Measurements from ENCODE around the gene SMARCAL1. TPM values are rescaled to one million over a fixed set of nuclear protein-coding genes. Genes with fewer than 3 reads are reported as not detected.

The SMARCAL1 gene
- total RNA-seq, 1 donor from 2014 or later = 135 TPM

DNA sequence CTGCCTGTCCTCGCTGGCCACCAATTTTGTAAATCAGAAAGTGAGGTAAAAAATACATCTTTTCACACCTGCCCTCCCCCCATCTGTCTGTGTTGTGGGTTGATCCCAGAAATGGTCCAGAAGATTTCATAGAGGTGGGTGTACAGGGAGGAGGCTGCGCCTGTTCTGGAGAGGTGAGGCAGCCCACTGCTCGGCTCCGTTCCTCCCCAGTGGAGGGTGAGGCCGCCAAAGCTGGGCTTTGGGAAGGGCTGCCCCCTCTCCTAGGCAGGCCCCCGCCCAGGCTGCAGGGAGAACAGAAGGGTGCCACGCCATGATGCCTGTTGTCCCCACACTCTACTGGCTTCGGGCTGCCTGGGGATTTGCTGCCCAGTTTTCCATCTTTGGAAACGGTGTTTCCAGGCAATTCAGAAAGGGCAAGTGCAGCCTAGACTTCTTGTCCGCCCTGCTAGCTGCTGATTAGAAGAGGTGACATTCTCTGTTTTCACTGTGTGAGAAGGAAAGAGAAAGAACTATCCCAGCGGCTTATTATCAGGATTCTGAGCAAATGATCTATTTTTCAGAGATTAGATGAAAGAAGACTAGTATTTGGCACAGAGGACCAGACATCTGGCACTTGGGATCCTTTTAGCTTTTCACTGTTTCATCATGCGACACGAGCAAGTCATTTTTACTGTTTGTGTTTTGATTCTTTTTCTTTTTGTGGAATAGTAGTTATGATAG is 18.7 kb downstream of the SMARCAL1 start:
- Histone ChIP-seq H3K36me3 (ENCODE audit: control insufficient read depth, insufficient read depth, low read length) (peaks cover 2% of the 10 kb centered on the region), H3K27me3 (ENCODE audit: control insufficient read depth, insufficient read depth, low read length) (no peaks in the 10 kb centered on the region), H3K4me3 (ENCODE audit: low read depth, low read length) (no peak overlapping the region)
- TF ChIP-seq, protein P1, sequence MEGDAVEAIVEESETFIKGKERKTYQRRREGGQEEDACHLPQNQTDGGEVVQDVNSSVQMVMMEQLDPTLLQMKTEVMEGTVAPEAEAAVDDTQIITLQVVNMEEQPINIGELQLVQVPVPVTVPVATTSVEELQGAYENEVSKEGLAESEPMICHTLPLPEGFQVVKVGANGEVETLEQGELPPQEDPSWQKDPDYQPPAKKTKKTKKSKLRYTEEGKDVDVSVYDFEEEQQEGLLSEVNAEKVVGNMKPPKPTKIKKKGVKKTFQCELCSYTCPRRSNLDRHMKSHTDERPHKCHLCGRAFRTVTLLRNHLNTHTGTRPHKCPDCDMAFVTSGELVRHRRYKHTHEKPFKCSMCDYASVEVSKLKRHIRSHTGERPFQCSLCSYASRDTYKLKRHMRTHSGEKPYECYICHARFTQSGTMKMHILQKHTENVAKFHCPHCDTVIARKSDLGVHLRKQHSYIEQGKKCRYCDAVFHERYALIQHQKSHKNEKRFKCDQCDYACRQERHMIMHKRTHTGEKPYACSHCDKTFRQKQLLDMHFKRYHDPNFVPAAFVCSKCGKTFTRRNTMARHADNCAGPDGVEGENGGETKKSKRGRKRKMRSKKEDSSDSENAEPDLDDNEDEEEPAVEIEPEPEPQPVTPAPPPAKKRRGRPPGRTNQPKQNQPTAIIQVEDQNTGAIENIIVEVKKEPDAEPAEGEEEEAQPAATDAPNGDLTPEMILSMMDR (IDR thresholded peaks at IDR 0.05; ENCODE audit: insufficient read depth, low read length, poor library complexity, severe bottlenecking) = no peak
- no peak for DNase-seq (ENCODE audit: low read depth)

DNA sequence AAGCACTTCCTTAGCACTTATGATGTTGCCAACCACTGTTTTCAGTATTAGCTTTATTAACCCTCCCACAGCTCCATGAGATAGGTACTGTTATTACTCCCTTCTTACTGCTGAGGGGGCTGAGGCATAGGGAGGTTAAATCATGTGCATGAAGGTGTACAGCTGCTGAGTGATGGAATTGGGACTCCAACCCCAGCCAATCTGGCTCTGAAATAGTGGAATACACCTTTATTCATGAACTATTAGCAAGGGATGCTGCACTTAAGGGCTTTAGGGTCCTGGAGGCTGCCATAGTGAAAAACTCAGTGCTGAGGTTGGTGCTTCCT is 19.2 kb downstream of the SMARCAL1 start:
- TF ChIP-seq, protein P1 (IDR thresholded peaks at IDR 0.05; ENCODE audit: insufficient read depth, low read length, poor library complexity, severe bottlenecking) = no peak
- H3K36me3 ChIP-seq (ENCODE audit: control insufficient read depth, insufficient read depth, low read length) = peaks cover 2% of the 10 kb centered on the region

DNA sequence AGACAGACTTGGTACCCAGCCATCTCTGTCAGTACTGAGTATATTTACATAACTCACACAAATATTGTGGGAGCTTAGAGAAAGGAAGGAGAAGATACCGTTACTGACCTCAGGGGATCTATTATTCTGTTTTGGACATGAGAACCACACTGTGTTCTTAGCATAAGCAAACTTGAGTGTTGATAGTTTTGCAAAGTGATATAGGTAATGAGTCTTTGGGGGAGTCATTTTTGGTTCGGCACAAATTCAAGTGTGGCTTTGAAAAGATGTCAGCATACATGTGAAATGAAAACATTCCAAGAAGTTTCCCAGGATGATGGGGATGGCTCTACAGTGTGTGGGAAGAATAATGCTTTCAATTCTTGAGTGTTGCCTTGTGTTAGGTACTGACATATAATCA is 24.1 kb downstream of the SMARCAL1 start:
- TF ChIP-seq, protein P1 (IDR thresholded peaks at IDR 0.05; ENCODE audit: insufficient read depth, low read length, poor library complexity, severe bottlenecking) = no peak

More for the DNA sequence above, 19.2 kb downstream of the SMARCAL1 start:
- no peak for DNase-seq (ENCODE audit: low read depth)
- H3K27me3 ChIP-seq (ENCODE audit: control insufficient read depth, insufficient read depth, low read length) = no peaks in the 10 kb centered on the region
- H3K4me3 ChIP-seq (ENCODE audit: low read depth, low read length) = no peak overlapping the region

DNA sequence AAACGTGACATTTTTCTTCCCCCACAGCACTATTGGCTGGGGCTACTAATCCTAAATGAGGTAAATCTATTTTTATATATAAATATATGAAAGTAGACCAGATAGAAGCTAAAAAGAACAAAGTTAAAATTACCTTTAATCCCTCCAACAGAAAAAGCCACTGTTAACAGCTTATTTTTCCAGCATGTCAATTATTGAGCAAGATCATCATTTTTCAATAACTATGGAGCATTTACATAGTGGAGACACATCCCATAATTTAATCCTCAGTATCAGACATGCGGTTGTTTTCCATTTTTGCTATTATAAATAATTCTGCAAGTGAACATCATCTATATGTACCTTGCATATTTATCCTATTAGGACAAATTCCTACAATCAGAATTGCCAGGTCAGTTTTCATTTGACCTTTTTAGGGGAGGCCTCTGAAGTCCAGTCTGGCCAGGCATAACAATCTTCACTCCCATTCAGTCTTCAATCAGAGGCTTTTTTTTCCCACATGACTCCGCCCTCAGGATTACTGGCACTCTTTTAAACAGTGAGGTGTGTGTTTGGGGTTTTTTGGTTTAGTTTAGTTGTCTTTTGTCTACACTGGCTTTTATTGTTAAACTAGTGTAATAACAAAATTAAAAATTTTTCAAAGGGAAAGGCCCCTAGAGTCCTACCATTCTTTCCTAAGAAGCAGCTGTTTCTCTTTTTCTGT is 29.2 kb downstream of the SMARCAL1 start:
- Histone ChIP-seq H3K27me3 (ENCODE audit: control insufficient read depth, insufficient read depth, low read length) (no peaks in the 10 kb centered on the region), H3K36me3 (ENCODE audit: control insufficient read depth, insufficient read depth, low read length) (no peaks in the 10 kb centered on the region), H3K4me3 (ENCODE audit: low read depth, low read length) (no peak overlapping the region)
- TF ChIP-seq, protein P1 (IDR thresholded peaks at IDR 0.05; ENCODE audit: insufficient read depth, low read length, poor library complexity, severe bottlenecking) = no peak
- DNase-seq (ENCODE audit: low read depth) = no peak

More for the DNA sequence above, 24.1 kb downstream of the SMARCAL1 start:
- Histone ChIP-seq H3K36me3 (ENCODE audit: control insufficient read depth, insufficient read depth, low read length) (peaks cover 2% of the 10 kb centered on the region), H3K27me3 (ENCODE audit: control insufficient read depth, insufficient read depth, low read length) (no peaks in the 10 kb centered on the region), H3K4me3 (ENCODE audit: low read depth, low read length) (no peak overlapping the region)
- DNase-seq (ENCODE audit: low read depth) = no peak

DNA sequence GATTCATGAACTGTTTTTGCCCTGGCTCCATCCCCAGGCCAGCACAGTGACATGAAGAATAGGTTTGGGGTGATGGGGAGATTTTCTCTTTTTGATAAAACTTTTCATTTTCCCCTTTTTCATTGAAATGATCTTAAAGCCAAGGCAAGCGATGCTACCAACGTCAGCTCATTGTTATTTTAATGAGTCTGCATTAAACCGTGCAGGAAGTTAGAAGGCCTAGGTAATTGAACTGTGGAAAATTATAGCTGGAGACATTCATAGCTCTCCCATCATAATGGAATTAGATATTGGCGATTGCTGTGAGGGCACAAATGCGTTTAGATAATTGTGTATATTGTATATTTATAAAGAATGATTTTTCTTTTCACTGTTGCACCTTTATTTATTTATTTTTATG is 33.2 kb downstream of the SMARCAL1 start:
- no peaks in the 10 kb centered on the region for H3K27me3 ChIP-seq (ENCODE audit: control insufficient read depth, insufficient read depth, low read length)
- H3K36me3 ChIP-seq (ENCODE audit: control insufficient read depth, insufficient read depth, low read length) = peaks cover 1% of the 10 kb centered on the region
- TF ChIP-seq, protein P1 (IDR thresholded peaks at IDR 0.05; ENCODE audit: insufficient read depth, low read length, poor library complexity, severe bottlenecking) = no peak
- no peak for DNase-seq (ENCODE audit: low read depth)
- no peak overlapping the region for H3K4me3 ChIP-seq (ENCODE audit: low read depth, low read length)
